GM18907 (cell line): Measurements from ENCODE around the gene LHX4.
A peak's percentile ranks its signal among the peaks of the same experiment; 100 is the strongest.

Source experiments
- ATAC-seq: cut with Tn5 transposase; IDR thresholded peaks from one replicate; pipeline ENCODE4 v1.9.1; 2021; ENCODE audit warnings: mild to moderate bottlenecking, moderate library complexity; ENCODE audit not compliant: unreplicated experiment

The LHX4 gene

DNA sequence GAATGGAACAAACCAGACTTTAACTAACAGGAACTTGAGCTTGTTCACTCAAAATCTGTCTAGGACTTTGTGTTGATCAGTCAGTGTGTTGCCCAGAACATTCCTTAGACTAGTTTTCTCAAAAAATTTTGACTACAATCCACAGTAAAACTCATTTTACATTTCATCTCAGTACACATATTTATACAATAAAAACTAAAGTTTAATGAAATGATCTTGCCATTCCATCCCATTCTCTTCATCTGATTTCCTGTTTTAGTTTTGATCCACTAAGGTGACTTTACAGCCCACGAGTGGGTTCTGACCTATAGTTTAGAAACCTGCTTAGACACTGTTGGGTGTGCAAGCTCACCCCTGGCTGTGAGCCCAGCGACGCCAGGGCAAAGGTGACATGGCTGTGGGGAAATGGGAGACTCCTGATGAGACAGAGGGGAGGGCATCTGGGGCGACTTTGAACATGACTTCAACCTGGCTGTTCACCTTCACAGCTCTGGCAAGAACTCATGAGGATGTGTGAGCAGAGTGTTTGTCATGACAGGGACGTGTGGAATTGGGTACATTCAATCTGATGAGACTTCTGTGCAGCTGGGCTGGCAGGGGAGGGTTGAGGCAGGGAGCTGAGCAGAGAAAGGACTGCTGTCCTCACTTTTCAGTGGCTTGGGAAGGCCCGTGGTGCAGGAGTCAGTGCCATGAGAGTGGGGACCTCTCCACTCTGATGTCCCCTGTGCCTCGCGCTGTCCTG, 40.6 kb downstream of the LHX4 start:
- ATAC-seq = no peak

DNA sequence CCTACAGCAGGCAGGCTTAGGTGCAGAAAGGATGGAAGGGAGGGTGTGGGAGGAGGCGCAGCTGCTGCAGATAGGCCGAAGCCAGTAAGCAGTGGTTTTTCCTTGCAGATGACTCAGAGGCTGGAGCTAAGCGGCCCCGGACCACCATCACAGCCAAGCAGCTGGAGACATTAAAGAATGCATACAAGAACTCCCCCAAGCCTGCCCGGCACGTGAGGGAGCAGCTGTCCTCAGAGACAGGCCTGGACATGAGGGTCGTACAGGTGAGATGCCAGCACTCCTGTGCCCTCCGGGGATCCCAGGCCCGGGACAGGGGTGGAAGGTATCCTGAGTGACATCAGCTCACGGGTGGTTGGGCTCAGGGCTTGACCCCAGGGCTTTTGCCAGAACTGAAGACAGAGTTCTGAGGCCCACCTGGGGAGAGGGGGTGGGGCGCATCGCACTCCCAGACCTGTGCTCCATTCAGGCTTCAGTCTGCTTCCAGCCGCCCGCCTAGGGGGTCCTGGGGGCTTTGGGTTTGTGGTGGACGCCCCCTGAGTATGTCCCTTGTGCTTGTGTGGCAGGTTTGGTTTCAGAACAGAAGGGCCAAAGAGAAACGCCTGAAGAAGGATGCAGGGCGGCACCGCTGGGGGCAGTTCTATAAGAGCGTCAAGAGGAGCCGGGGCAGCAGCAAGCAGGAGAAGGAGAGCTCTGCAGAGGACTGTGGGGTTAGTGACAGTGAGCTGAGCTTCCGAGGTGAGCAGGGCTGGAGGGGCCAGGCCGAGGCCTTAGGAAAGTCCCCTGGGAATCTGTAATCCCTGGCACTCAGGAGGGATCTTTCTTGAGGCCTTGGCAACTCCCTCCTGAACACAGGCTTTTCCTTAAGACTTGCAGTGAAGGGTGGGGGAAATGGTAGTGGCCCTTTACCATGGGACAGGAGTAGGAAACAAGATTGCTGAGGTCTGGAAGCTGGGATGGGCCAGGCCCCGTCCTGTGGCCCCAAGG, 41.5 kb downstream of the LHX4 start:
- ATAC-seq = no peak

DNA sequence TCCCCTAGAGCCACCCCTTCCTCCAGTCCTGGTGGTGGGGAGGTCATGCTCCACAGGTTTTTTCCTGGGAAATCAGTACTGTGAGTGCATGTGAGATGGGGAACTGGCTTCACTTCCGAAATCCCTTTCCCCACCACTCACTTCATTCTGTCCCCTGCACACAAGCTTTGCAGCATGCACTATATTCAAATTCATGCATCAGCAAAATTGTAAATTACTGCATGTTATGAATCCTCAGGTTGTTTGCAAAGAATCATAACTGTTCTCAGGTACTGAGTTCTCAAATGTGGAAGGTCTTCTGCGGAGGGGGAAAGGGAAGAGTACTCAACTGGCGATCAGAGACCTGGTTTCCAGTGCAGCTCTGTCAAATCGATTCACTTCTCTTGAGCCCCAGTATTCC, 42.3 kb downstream of the LHX4 start:
- ATAC-seq = no peak

DNA sequence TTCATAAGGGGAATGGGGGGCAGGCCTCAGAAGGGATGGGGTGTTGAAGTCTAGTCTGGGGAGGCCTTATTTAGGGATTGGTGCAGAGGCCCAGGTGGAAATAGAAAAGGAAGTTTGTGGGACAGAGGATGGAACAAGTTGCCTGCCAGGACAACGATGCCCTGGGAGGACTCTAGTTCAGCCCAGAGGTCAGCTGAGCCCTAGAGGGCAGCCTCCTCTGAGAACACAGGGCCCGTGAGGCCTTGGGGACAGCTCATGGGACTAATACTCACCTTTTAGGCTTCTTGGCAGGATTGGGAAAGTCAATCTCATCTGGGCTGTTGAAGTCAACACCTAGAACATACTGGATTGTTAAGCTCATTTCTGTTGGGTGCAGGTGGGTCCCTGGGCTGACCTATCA, 43.0 kb downstream of the LHX4 start:
- ATAC-seq = no peak

DNA sequence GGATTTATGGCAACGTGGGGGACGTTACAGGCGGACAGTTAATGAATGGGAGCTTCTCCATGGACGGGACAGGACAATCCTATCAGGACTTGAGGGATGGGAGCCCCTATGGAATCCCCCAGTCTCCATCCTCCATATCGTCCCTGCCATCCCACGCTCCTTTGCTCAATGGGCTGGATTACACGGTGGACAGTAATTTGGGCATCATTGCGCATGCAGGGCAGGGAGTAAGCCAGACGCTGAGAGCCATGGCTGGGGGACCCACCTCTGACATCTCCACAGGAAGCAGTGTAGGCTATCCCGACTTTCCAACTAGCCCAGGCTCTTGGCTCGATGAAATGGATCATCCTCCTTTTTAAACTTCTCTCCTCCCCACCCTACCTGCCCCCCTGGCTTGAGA, 44.2 kb downstream of the LHX4 start:
- no peak for ATAC-seq

DNA sequence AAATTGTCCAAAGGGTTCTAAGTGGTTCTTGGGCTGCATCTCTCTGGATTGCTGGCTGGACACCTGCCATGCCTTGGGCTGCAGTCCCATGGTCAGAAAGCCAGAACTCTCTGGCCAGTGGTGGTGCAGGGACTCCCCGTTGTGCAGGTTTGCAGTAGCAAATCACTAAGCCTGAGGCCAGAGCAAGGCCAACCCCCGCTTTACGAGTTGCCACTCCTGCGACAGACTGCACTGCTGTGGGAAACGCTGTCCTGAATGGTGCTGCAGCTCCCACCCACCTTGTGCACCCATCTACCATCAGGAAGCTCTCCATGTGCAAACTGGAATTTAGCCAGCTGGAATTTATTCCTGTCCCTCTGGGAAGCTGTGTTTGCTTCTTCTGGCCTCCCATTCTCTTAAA, 45.7 kb downstream of the LHX4 start:
- ATAC-seq = no peak

DNA sequence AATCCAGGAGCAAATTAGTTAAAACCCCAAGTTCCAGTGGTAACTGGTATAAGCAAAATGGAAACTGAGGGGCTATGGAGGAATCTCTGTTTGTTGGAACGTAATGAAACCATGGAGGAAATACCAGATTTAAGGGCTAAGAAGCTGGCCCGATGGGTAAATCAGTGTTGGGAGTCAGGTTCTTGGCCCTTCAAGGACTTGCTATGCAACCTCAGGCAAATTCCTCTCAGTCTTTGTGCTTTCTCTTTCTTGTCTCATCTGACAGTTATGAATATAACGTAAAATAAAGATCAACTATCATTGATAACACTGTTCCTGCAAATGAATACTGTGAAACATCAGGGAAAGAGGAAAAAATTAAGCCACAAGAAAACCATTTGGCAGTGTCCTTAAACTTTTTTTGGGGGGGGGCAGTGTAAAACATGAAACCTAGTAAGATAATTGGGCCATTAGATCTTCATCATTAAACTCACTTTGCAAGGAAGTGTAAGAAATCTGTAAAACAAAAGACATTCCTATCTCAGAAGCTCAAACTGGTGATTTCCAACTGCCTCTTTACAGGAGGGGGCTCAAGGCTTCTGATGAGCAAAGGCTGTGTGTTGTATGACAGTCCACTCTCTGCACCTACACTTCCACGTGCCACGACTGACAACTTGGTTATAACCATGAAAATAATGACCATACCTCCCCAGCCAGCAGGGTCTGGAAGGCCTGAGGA, 47.6 kb downstream of the LHX4 start:
- no peak for ATAC-seq

DNA sequence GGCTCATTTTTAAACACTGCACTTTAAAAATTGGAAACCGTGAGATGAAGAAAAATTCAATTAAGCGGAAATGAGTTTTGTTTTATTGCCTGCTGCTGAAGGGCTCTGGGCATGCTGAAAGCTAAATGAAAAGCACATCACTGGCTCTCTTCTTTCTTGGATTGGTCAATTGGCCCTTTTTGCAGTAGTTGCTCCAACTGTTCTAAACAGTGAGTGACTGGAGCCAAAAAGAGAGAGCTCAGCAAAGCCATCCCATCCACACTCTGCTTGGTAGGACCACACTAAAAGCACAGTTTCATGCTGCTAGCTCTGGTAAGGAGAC, 48.1 kb downstream of the LHX4 start:
- ATAC-seq = no peak

DNA sequence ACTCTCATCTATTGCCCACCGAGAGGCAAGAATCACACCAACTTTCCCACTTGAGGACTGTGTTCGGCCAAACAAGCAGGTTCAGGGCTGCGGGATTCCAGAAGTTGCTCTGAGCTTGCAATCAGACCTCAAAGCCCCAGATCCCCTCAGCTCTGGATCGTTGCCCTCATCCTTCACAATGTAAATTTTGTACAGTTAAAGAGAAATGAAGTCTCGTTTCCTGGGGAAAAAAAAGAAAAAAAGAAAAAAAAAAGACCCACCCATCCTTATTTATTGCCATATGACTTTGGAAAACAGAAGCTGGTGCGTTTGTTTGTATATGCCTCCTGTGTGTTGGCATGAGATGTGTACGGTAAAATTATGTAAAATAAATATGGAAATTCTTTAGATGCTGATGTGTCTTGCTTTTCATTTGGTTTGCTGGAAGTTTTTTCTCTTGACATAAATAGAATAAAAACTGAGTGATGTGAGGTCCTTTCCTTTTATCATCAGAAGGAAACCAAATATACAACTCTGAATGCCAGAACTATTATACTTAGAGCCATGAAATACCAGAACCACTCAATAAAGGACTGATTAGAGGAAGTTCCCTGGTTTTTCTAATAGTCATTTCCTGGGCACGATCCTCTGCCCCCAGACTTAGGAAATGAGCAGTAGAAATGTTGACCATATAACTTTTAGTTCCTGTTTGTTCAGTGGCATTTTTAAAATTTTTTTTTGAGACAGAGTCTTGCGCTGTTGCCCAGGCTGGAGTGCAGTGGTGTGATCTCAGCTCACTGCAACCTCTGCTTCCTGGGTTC, 48.7 kb downstream of the LHX4 start:
- no peak for ATAC-seq

DNA sequence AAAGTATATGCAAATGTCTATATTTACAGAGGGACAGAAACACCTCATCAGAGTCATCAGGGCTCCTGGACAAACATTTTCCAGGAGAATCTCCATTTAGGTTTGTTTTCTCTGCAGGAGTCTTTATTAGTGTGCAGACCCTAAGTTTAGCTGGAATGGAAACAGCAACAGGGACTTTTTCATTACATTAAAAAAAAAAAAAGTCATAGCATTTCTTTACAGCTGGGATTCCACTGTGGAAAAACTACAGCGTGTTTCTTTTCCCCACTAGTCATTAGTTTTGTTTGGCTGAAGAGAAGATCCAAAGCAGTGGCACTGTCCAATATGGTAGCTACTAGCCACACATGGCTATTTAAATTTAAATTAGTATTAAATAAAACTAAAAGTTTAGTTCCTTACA, 49.6 kb downstream of the LHX4 start:
- ATAC-seq = no peak

DNA sequence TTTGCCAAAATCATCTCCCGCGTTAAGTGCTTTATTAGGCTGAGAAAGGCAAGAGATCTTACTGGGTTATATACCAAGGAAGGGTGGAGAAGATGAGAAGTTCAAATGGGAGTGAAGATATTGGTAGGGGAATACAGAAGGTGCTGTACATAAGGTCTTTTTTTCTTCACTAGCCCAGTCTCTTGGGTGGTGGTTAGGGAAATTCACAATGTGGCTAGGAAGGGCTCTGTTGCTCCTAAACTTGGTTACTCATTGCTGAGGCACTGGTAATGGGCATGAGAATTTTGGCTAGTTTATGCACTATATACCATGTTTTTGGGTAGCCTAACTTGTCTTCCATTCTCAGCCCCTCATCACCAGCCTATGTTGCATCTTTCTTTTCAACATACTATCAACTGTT, 50.6 kb downstream of the LHX4 start:
- ATAC-seq = peak; percentile 76

DNA sequence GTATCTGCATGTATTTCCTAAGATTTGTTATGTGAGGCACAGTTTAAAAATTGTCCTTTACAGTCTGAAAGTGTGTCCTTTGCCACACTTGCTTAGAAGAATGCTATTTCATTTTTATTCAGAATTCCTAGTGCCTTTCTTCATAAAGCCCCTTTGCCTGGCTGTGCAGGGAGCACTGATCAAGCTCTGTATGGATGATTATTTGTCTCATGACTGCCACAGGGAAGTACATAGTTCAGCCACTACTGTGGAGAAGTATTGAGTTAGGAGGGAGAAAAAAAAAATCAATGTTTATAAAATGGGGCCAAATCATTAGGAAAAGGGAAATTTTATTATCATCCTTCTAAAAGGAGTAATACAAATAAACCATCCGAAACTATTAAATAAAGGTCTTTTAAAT, 51.4 kb downstream of the LHX4 start:
- no peak for ATAC-seq

DNA sequence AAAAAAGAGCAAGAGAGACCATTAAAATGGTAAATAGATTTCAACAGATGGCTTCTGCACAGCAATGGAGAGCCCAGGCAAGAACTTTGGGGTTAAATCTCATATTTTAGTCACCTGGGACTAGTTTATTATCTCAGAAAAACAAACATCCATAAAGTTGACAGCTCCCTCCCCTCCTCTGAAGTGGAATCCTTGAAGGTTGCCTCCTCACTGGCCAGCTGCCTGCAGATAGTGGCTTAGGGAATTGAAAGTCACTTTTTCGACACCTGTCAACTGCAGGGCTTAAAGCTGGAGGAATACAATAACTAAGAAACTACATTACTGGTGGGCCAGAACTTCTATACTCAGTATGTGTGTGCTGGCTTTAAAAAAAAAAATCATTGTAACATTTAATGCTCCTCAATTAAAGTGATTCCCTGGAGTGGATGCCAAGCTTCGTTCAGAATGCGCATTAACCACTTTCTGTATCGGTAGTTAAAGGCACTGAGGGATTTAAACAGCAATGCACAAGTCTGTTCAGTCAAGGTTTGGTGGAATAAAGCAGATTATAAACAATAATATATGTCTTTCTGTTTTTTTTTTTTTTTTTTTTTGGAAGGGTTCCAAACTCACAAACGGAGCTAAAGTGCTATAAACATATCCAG, 52.5 kb downstream of the LHX4 start:
- ATAC-seq = no peak

DNA sequence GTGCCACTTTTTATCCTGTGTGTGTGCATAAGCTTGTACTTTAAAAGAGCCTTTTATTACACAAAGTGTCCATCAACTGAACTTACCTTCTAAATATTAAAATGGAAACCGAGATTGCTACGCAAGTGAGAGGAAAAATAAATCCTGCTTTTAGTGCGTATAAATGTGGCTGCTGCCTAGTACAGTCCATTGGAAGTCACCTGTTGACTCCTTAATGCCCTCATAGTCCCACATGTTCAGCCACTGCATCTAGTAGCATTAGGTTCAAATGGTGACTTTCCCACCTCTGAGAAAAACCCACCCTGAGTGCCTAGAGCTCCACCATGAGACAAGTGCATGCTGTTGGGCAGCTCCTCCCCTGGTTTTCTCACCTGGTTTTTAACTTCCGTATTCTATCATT, 53.0 kb downstream of the LHX4 start:
- ATAC-seq = no peak

DNA sequence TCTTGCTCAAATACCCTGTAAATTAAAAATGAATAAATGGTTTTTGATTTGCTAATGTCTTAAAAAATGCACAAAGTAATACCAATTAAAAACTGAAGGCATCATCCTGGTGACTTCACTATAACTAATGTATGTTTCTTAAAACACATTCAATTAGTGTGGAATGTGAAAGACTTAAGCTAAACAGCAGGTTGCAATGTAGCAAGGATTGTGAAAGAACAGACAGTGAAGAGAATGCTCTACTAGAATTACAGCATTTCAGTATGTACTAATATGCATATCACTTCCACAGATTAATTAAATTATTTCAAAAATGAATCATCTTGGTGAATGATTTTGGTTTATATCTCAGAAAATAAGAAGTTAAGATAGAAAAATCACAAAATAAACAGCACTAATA, 56.4 kb downstream of the LHX4 start:
- no peak for ATAC-seq

DNA sequence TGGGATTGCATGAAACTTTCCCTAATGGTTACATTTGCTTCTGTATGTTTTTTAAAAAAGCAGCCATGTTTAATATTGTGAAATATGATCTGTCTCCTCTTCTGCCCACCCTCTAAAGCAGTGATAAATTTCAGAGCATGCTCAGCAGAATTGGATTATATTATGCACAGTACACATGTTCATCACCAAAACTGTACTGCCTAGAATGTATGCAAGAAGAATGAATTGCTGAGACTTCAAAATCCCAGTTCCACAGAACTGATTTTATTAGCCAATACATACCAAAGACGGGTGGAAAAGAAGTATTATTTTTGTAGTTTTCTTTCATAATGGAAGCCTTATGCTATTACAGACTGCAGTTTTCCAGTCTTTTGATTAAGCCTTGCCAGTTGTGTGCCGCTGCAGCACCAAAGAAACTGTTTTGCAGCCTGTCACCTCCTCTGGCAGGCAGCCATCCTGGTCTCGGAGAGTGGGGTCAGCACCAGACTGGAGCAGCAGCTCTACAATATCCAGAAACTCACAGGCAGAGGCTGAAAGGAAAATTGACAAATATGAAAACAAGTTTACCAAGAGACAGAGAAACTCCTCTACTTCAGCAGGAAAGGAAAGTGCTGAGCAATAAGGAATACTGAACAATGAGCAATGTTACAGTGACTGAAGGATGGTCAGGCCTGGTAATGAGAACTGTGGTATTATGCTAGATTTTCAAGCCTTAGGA, 58.1 kb downstream of the LHX4 start:
- no peak for ATAC-seq

DNA sequence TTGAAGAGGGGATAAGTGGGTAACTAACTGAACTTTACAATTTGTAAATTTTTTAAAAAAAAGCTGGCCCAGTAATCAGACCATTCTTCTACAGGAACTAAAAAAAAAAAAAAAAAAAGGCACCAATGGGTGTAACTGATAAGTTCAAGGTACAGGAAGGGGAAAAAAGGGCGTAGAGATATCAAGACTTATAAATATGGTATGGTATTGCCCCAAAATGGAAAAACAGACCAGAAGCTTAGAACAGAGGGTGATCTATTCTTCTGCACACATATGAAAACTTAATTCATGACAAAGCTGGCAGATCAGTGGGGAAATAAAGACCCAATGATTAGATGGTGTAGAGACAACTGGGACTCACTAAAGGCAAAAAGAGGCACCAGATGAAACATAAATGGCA, 58.9 kb downstream of the LHX4 start:
- ATAC-seq = no peak

DNA sequence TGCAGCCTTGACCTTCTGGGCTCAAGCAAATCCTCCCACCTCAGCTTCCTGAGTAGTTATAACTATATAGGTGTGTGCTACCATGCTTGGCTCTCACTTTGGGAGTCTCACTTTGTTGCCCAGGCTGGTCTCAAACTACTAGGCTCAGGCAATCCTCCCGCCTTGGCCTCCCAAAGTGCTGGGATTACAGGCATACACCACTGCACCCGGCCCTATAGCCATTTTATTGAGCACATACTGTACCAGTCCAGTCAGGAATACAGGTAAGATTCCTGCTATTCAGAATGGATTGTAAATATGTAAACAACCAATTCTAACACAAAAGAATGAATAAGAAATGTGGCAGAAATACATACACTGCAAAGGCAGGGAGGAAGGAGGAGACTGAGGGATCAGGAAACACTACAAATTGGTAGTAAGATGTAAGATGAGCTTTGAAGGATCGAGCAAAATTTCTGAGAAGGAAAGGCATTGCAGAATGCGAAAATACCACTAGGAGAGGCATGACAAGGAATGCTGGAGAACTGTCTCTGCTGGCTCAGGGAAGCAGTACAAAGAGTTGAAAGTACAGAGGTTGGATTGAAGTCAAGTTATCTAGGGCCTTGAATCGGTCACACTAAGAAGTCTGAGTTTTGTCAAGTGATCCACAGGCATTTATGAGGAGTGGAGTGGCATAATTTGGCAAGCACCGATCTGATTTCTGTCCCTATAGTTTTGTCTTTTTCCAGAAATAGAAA, 60.4 kb downstream of the LHX4 start:
- peak; percentile 16 for ATAC-seq

DNA sequence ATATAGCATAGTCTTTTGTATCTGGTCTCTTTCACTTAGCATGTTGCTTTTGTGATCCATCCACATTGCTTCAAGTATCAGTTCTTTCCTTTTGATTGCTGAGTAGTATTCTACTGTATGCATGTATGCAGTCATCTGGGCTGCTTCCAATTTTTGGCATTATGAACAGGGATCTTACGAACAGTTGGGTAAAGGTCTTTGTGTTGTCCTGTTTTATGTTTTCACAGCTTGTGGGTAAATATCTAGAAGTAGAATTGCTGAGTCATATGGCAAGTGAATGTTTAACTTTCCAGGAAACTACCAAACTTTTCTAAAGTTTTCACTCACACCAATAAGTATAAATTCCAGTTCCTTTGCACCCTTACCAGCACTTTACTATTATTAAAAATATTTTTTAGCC, 60.9 kb downstream of the LHX4 start:
- peak; percentile 73 for ATAC-seq
